ENCODE results near the gene FGF1.
"Not testable (repeated sequence)": the region's sequence is repeated elsewhere in the genome, so short reads cannot be mapped to it uniquely, and the experiment has no call there.

FGF1 gene

GRCh38 chr5:142668336-142668735 lies 17.6 kb downstream of the FGF1 start:
- DNase-seq (ENCODE audit: low spot score) = no peak

DNA sequence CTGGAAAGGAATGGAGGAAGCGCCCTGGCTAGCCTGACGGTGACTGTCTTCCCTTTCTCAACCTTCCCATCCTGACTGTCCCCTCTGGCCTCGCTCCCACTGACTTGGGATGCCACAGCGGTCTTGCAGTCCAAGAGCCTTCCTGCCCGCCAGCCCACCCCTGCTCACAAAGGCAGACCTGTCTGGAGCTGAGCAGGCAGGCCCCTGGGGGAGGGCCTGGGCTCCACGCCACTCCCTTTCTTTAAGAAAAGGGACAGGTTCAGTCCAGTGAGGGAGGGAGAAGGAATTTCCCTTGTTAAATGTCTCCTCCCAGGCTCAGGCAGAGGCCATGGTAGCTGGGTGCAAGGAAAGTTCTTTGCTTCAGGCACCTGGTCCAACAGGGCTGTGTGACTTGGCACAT lies 18.1 kb downstream of the FGF1 start:
- DNase-seq (ENCODE audit: low spot score) = no peak

- DNase-seq (ENCODE audit: low spot score) = no peak
Observed at GRCh38 chr5:142664636-142665035, 21.3 kb downstream of the FGF1 start.

DNA sequence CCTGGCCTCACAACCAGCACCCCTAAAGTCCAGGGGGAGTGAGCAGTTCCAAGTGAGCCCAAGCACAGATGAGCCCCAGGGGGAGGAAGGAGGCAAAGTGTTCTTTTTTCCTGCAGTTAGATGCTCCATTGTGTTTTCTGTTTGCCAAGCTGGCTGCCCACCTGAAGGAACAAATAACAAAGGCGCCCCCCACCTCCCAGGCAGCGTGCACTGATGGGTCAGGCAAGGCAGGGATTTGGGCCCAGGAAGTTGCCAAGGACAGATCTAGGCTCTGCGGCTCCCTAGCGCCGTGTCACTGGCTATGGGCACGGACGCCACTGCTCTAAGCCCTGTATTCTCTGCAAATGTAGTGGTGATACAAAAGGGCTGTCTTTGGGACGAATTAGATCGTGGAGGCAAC lies 21.8 kb downstream of the FGF1 start:
- no peak for DNase-seq (ENCODE audit: low spot score)

- DNase-seq (ENCODE audit: low spot score) = no peak
Observed at GRCh38 chr5:142663246-142663645, 22.6 kb downstream of the FGF1 start.

DNA sequence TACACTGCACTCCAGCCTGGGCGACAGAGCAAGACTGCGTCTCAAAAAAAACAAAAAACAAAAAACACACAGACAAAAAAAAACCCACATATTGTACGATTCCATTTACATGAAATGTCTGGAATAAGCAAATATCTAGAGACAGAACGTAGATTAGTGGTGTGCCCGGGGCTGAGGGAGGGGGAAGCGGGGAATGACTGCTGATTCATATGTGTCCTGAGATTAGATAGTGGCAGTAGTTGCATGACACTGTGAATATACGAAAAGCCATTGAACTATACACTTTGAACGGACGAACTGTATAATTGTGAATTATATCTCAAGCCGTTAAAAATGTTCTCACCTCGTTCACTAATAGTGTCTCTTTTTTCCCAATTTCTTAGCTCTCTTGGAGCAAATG lies 23.9 kb downstream of the FGF1 start:
- no peak for DNase-seq (ENCODE audit: low spot score)

GRCh38 chr5:142661143-142661542 lies 24.7 kb downstream of the FGF1 start:
- DNase-seq (ENCODE audit: low spot score) = no peak

DNA sequence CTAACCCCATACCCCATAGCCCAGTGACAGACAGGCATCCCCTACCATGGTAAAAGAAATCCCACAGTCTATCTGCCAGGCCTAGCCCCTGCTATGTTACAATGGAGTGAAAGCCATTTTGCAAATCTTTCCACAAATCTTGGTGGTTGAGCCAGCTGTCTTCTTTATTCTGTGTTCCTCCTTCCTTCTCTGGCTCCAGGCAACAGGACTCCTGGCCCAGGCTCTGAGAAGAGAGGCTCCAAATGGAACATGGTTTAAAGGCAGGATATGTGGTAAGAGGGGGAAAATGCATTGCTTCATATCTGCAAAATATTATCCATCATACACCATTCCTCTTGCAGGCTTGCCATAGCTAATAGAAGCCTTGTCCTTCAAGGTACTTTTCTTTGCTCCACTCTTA lies 25.2 kb downstream of the FGF1 start:
- DNase-seq (ENCODE audit: low spot score) = no peak

DNA sequence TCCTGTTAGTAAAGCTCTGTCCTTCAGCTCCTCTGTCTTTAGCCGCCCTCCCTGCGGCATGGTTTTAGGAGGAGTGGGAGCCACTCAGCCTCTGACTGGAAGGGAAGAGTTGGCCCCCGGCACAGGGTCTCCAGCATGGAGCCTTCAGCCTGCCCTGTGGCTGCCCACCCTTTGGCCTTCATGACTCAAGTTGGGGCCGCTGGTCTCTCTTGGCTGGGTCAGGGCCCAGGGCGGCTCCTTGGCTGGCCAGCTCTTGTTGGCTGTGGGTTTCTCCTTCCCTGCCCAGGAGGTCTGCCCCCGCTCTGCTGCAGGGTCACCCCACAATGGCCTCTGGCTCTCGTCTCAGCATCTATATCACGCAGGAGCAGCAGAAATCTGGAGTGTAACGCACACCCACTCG lies 25.7 kb downstream of the FGF1 start:
- DNase-seq (ENCODE audit: low spot score) = no peak

DNA sequence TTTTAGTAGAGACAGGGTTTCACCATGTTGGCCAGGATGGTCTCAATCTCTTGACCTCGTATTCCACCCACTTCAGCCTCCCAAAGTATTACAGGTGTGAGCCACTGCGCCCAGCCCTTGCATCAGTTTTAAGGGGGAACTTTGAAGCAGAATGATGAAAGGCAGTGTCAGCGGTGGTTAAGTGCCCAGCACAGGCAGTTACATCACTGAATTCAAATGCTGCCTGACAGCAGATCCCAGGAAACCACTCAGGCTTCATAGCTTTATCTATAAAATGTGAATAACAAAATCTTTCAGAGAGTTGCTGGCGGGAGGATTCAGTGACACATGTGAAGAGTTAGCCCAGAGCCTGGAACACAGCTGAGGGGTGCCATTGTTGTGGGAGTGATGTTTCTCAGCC lies 26.5 kb downstream of the FGF1 start:
- DNase-seq (ENCODE audit: low spot score) = no peak

GRCh38 chr5:142658278-142658677 lies 27.6 kb downstream of the FGF1 start:
- no peak for DNase-seq (ENCODE audit: low spot score)

DNA sequence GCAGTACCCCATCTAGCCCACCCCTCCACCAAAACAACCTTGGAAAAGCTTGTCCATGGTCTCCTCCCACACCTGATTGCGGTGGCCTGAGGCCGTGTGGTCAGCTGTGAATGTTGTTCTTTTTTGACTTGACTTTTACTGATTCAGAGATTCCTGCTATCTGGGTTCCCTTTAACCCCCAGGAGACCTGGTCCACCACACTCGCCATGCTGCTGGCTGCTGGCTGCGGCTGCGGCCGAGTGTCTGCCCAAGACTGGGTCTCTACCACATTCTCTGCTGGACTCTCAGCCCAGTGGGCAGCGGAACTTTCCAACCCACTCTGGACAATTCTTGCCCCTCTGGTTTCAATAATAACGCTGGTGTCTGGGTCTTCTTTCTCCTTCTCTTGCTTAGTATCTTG lies 28.4 kb downstream of the FGF1 start:
- DNase-seq (ENCODE audit: low spot score) = no peak

GRCh38 chr5:142655339-142656267 lies 30.3 kb downstream of the FGF1 start:
- peak; percentile 75 for DNase-seq (ENCODE audit: low spot score)

GRCh38 chr5:142654578-142655058 lies 31.3 kb downstream of the FGF1 start:
- no peak for DNase-seq (ENCODE audit: low spot score)

- no peak for DNase-seq (ENCODE audit: low spot score)
Observed at GRCh38 chr5:142653321-142653720, 32.6 kb downstream of the FGF1 start.

- no peak for DNase-seq (ENCODE audit: low spot score)
Observed at GRCh38 chr5:142652563-142652962, 33.3 kb downstream of the FGF1 start.

DNA sequence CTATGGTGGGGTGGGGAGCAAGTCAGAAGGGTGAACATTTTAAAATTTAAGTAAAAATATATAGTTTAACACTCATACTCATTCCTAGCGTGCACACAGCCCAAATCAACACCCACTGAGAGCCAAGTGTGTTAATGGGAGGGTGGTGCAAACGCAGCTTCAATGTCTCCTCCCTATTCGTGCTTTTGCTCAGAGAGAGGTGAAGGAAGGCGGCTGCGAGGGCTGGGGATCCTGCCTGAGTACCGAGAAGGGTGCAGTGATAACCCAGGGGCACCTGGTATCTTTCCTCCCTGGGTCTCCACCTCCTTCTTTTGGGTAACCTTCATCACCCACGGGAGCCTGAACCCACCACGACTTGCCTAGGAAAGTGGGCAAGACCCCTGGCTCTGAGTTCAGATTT lies 35.0 kb downstream of the FGF1 start:
- DNase-seq (ENCODE audit: low spot score) = no peak

DNA sequence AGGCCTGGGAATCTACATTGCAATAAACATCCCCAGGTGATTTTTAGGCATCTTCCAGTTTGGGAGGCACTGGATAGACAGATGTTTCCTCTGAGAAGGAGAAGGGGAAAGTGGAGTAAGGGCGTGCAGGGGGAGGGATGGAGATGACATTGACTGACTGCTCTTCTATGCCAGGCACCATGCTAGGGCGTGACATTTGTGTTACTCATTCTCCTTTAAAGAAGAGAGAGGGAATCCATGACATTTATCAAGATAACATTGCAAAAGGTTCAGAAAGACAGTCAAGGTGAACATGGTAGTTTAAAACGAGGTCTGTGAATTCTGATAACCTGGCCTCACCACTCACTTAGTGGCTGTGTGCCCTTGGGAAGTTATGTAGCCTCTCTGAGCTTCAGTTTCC lies 35.8 kb downstream of the FGF1 start:
- DNase-seq (ENCODE audit: low spot score) = no peak

DNA sequence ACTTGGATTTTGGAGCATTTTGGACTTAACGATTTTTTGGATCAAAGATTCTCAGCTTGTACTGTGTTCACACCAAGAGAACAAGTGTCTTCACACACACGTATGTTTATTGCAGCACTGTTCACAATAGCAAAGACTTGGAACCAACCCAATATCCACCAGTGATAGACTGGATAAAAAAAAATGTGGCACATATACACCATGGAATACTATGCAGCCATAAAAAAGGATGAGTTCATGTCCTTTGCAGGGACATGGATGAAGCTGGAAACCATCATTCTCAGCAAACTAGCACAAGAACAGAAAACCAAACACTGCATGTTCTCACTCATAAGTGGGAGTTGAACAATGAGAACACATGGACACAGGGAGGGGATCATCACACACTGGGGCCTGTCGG lies 37.8 kb downstream of the FGF1 start:
- not testable (repeated sequence) for DNase-seq (ENCODE audit: low spot score)

DNA sequence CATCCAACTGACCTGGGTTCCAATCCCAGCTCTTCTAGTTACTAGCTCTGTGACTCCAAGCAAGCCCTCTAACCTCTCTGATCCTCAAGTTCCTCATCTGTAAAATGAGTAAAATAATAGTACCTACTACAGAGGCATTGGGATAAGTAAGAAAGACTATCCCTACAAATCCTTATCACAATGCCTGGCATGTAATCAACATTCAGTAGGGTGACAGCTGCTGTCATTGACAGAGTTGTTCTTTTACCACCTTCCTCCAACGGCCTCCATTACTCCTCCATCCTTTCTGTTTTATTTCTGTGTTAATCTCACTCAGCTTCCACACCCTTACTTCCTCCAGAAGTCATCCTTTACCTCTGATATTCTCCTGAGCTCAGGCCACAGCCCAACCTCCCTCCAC lies 40.4 kb downstream of the FGF1 start:
- DNase-seq (ENCODE audit: low spot score) = no peak

DNA sequence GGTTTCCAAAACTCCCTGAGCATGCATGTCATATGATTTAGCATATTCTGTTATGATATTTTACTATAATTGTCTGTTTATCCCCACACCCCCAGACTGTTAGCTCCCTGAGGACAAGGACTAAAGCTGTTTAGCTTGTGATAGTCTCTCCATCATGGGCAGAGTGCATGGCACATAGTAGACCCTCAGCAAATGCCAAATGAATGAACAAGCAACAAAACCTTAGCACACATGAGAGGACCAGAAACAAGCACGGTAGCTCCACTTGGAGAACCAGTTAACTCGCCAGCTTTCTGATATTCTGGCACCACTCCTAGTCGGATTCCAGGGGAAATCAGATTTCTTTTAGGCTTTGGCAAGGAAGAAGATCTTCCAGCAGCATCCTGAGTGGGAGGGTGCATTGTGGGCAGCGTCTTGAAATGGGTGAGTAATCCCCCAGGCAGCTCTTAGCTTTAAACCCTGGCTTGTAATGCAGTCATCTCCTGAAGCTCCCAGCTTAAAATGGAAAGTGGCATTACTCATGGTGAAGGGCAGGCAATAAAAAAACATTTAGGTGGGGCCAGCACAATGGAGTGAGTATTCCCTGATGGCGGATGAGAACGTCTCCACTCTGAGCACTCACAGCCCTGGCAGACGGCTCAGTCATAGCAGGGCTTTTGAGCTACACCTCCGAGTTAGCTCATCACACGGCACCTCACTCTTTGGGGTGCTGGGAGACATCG lies 41.1 kb downstream of the FGF1 start:
- peak; percentile 90 for DNase-seq (ENCODE audit: low spot score)

DNA sequence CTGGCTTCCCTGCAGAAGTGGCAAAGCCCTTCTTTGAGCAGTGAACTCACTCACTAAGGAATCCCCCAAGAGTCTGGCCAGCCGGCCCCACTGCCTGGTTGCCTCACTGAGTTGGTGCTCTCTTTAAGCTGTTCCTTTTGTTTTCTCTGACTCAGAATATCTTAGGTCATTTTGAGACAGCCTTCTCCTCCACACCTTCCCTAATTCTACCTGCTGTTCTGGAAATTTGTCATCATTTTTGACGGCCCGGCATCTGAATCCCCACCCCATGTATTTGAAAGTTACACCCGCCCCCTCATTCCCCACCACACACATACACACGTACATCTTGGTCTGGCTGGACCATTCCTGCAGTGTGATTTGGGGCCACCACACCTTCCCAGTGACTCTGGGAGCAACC lies 41.8 kb downstream of the FGF1 start:
- DNase-seq (ENCODE audit: low spot score) = no peak

- DNase-seq (ENCODE audit: low spot score) = no peak
Observed at GRCh38 chr5:142643634-142644033, 42.3 kb downstream of the FGF1 start.
